Uterus (tissue), 4 donors: ENCODE measurements around the gene PTPRU. TPM values are rescaled to one million over a fixed set of nuclear protein-coding genes. Genes with fewer than 3 reads are reported as not detected.

Experiments used
- DNase-seq, 2 donors: peaks; one replicate each; pipeline ENCODE4 v3.0.0-alpha.2; 2019 to 2020
- H3K27ac ChIP-seq, 2 donors: fragments of 200-600 bp; sonication (generic); 1 replicate in 1 of 2; 2 replicates in 1 of 2; pipeline ENCODE4 v1.5.1; 2016 to 2018
- H3K27me3 ChIP-seq, 2 donors: fragments of 200-600 bp; sonication (generic); one replicate each; pipeline ENCODE4 v1.5.1; 2018 to 2019; ENCODE audit warnings: control low read depth in 1 of 2
- H3K36me3 ChIP-seq, 2 donors: fragments of 200-600 bp; sonication (generic); one replicate each; pipeline ENCODE4 v1.5.1; 2019; ENCODE audit warnings: control low read depth in 1 of 2
- H3K4me1 ChIP-seq, 2 donors: fragments of 200-600 bp; sonication (generic); one replicate each; pipeline ENCODE4 v1.5.1; 2018 to 2019; ENCODE audit warnings: control low read depth in 1 of 2
- H3K4me3 ChIP-seq, 2 donors: fragments of 200-600 bp; sonication (generic); 1 replicate in 1 of 2; 2 replicates in 1 of 2; pipeline ENCODE4 v1.5.1; 2018 to 2019; ENCODE audit warnings: mild to moderate bottlenecking in 1 of 2
- H3K9me3 ChIP-seq, 2 donors: fragments of 200-600 bp; sonication (generic); one replicate each; pipeline ENCODE4 v1.5.1; 2019; ENCODE audit warnings: control low read depth in 1 of 2
- CTCF ChIP-seq, 4 experiments: fragments of 200-600 bp in 2 of 4; fragments of 450-650 bp in 2 of 4; sonication (generic) in 2 of 4; IDR thresholded peaks; one replicate each; pipeline ENCODE4 v1.5.1; 2016 to 2019; ENCODE audit warnings: antibody characterized with exemption in 4 of 4, mild to moderate bottlenecking in 2 of 4, moderate library complexity in 1 of 4
- POLR2A ChIP-seq, 2 donors: fragments of 450-650 bp; IDR thresholded peaks; one replicate each; pipeline ENCODE4 v1.6.1; 2016; ENCODE audit warnings: antibody characterized with exemption in 2 of 2, mild to moderate bottlenecking in 1 of 2, moderate library complexity in 1 of 2
- intact Hi-C: fragments of 100-400 bp; cut with DNase I; formaldehyde crosslinking; loops from one replicate; pipeline ENCODE4 v1.15.1; 2023; ENCODE audit warnings: low total_unique reads
- total RNA-seq, 4 donors: library from RNA; depleted of rRNA in 3 of 4; stranded (reverse); fragments of >200 nt in 3 of 4; gene quantifications; one replicate each; pipeline versions ENCODE4 v1.1.0 to v1.2.4, GENCODE V29; 2014 to 2023
- donor health status: DM: yes; HTN: yes; CAD: no.

The PTPRU gene
- total RNA-seq, 4 donors from 2014 or later: 9.5 to 48.2 (median 33.4) TPM

DNA sequence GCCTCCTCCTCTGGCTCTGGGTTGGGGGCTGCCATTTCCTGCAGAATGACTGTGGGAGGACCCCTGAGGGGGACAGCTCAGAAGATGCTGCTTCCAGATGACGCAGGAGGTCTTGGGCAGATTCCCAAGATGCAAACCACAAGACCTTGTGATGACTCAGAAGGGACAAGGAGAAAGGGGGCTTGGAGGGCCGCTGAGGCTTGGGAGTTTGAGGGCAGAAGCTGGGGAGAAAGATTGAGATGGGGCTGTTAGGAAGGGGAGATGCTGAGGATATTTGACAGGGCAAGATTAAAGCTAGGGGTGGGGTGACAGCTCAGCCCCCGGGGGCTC lies 7.5 kb downstream of the PTPRU start:
- Histone ChIP-seq H3K27me3 (no peaks in the 10 kb centered on the region), H3K4me3 (no peak overlapping the region), H3K27ac (no peak overlapping the region), H3K9me3 (no peaks in the 10 kb centered on the region), H3K4me1 (no peaks in the 10 kb centered on the region), H3K36me3 (no peaks in the 10 kb centered on the region)
- TF ChIP-seq CTCF (IDR thresholded peaks at IDR 0.05) (no peak), POLR2A (IDR thresholded peaks at IDR 0.05) (no peak)
- intact Hi-C loops: loop anchor here (10.0 kb wide), 2 partner anchors 841 to 1131 kb away; no protein-coding TSS in a partner anchor
- no peak for DNase-seq

DNA sequence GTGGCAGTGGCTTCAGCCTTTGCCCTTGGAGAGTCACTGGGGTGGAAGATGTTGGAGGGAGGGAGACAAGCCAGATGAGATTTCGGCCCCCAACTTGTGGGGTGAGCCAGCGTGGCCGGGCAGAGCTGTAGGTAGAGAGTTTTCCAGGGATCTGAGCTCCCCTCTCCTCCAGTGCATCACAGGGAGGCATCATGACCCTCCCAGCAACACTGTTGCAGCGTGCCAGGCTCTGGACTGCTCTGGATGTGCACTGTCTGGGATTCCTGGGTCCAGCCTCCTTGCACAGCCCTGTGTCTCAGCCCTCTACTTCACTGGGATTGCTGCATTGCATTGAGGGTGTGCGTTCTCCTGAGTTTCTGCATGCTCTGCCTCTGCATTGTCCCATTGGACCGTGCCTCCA lies 8.9 kb downstream of the PTPRU start:
- DNase-seq: no peak
- H3K4me3 ChIP-seq: no peak overlapping the region

DNA sequence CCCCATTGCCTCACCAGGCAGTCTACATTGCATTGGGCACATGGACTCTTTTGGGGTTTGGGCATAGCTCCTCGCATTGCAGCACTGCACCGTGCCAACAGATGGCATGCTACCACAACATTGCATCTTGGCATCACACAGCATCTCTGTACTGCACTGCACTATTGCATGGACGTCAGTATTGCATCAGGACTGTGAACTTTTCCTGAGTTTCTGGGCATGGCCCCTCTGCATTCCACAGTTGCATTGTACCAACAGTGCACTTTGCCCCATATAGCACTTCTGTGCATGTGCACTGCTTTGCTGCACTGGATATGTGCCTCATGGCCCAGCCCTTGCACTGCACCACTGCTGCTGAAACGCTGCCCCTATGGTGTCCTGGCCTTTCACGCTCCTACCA lies 9.6 kb downstream of the PTPRU start:
- Histone ChIP-seq H3K36me3 (no peaks in the 10 kb centered on the region), H3K27ac (no peak overlapping the region), H3K4me1 (no peaks in the 10 kb centered on the region), H3K27me3 (no peaks in the 10 kb centered on the region), H3K9me3 (no peaks in the 10 kb centered on the region), H3K4me3 (no peak overlapping the region)
- TF ChIP-seq CTCF (IDR thresholded peaks at IDR 0.05): peak in 1 of 4 experiments; percentile 15
- no peak for TF ChIP-seq POLR2A (IDR thresholded peaks at IDR 0.05)
- no peak for DNase-seq
- intact Hi-C loops: loop anchor here (10.0 kb wide), 2 partner anchors 839 to 1129 kb away; no protein-coding TSS in a partner anchor

More for the DNA sequence above, 8.9 kb downstream of the PTPRU start:
- Histone ChIP-seq H3K27me3 (no peaks in the 10 kb centered on the region), H3K9me3 (no peaks in the 10 kb centered on the region), H3K36me3 (no peaks in the 10 kb centered on the region), H3K27ac (no peak overlapping the region), H3K4me1 (no peaks in the 10 kb centered on the region)
- intact Hi-C loops: loop anchor here (10.0 kb wide), 2 partner anchors 840 to 1130 kb away; no protein-coding TSS in a partner anchor
- no peak for TF ChIP-seq POLR2A (IDR thresholded peaks at IDR 0.05)
- TF ChIP-seq CTCF (IDR thresholded peaks at IDR 0.05): no peak

DNA sequence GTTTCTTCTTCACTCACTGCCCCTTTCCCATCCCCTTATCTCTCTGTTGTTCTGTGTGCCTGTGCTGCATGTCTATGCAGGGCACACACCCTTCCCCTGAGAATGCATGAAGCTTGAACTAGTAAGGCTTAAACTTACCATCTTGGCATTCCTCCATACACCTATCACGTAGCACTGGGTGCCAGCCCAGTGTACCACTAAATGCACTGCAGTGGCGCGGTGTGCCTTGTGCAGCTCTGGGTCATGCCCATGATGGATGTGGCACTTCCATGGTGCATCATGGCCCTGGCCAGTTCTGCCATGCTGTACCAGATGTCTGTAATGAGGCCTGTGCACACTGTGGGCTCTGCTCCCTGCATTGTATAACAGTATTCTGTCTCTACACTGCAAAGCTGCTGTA lies 10.7 kb downstream of the PTPRU start:
- H3K36me3 ChIP-seq: no peaks in the 10 kb centered on the region
- no peaks in the 10 kb centered on the region for H3K9me3 ChIP-seq
- no peak for DNase-seq
- intact Hi-C loops: loop anchor here (10.0 kb wide), 2 partner anchors 838 to 1128 kb away; no protein-coding TSS in a partner anchor
- no peaks in the 10 kb centered on the region for H3K4me1 ChIP-seq
- H3K4me3 ChIP-seq: no peak overlapping the region
- no peaks in the 10 kb centered on the region for H3K27me3 ChIP-seq
- TF ChIP-seq CTCF (IDR thresholded peaks at IDR 0.05) (no peak), POLR2A (IDR thresholded peaks at IDR 0.05) (no peak)
- H3K27ac ChIP-seq: no peak overlapping the region

GRCh38 chr1:29247571-29248273 lies 11.4 kb downstream of the PTPRU start:
- H3K4me3 ChIP-seq: no peak overlapping the region
- H3K4me1 ChIP-seq: no peaks in the 10 kb centered on the region
- intact Hi-C loops: loop anchor here (10.0 kb wide), 2 partner anchors 837 to 1127 kb away; no protein-coding TSS in a partner anchor
- no peaks in the 10 kb centered on the region for H3K9me3 ChIP-seq
- no peak overlapping the region for H3K27ac ChIP-seq
- no peak for DNase-seq
- no peak for TF ChIP-seq POLR2A (IDR thresholded peaks at IDR 0.05)
- no peak for TF ChIP-seq CTCF (IDR thresholded peaks at IDR 0.05)
- H3K36me3 ChIP-seq: no peaks in the 10 kb centered on the region
- no peaks in the 10 kb centered on the region for H3K27me3 ChIP-seq
